ENCODE measurements around the gene ZNF865. TPM values are rescaled to one million over a fixed set of nuclear protein-coding genes. Genes with fewer than 3 reads are reported as not detected.

The ZNF865 gene
- total and polyA plus RNA-seq, 2 of the 8 experiments (the other 6 are each of a cell fraction or from before 2014, with no cell fraction given) = 3.5 to 13.6 TPM

DNA sequence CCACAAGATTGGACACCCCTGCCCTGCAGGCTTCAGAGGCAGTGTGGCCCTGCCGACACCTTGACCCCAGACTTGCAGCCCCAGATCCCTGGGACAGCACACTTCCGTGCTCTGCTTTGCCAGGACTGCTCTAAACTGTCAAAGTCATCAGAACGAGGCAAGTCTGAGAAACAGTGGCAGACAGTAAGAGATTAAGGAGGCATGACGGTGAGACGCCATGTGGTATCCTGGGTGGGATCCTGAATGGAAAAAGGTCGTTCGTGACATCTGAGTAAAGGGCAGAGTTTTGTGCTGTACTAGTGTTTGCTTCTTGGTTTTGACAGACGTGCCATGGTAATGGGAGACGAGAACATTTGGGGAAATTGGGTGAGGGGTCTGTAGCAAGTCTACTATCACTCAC, 38.6 kb upstream of the ZNF865 start (continued):
- TF ChIP-seq, protein P1, sequence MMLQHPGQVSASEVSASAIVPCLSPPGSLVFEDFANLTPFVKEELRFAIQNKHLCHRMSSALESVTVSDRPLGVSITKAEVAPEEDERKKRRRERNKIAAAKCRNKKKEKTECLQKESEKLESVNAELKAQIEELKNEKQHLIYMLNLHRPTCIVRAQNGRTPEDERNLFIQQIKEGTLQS (IDR thresholded peaks at IDR 0.05; ENCODE audit: insufficient read depth, low read depth, low read length) = no peak

Data from H1 (cell line).